Transverse colon (tissue), 4 donors: ENCODE results near the gene GUCY2F.

ENCODE experiments used
- CTCF ChIP-seq, 5 experiments: fragments of 200-600 bp in 3 of 5; fragments of 450-650 bp in 2 of 5; sonication (generic) in 3 of 5; IDR thresholded peaks; 1 replicate in 2 of 5; 2 replicates in 3 of 5; pipeline ENCODE4 v1.5.1; 2016 to 2017; ENCODE audit warnings: antibody characterized with exemption in 5 of 5, inconsistent platforms in 3 of 5, mild to moderate bottlenecking in 2 of 5, moderate library complexity in 1 of 5
- POLR2A ChIP-seq: fragments of 450-650 bp; IDR thresholded peaks from one replicate; pipeline ENCODE4 v1.6.1; 2016; ENCODE audit warnings: antibody characterized with exemption, mild to moderate bottlenecking, moderate library complexity
- POLR2AphosphoS5 ChIP-seq, 3 donors: sonication (generic); formaldehyde crosslinking; IDR thresholded peaks; one replicate each; pipeline ENCODE4 v1.6.1; 2016; ENCODE audit warnings: antibody characterized with exemption in 3 of 3

GRCh38 chrX:109374262-109374960 is 107.5 kb downstream of the GUCY2F start:
- TF ChIP-seq CTCF (IDR thresholded peaks at IDR 0.05) (no peak), POLR2A (no peak), POLR2AphosphoS5 (IDR thresholded peaks at IDR 0.05) (no peak)
